Ramos (cell line): ENCODE measurements around the gene FXYD4.

Experiments used
- in situ Hi-C: fragments of 300-500 bp; cut with MboI; formaldehyde crosslinking; loops from one replicate; pipeline ENCODE4 v1.14.3; 2022; ENCODE audit warnings: low sequenced_read_pairs; ENCODE audit not compliant: unreplicated experiment

Gene FXYD4

GRCh38 chr10:43342279-43343125 lies 28.9 kb upstream of the FXYD4 start:
- in situ Hi-C loops: no loop called here

DNA sequence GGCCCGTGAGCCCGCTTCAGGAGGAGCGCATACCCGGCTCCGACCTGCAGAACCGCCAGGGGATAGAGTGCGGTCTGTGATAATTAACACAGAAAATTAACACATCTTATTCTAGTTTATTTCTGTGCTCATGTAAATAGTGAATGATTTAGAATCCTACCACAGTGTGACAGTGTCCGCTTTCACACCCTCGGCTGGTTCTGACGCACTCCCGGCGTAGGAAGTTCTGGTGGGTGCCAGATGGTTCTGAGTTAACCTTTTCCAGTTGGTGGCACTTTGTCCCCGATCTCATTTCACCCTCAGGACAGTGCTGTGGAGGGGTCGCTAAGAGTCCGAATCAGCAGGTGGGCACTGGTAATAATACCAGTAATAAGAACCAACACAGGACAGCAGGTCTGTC lies 28.3 kb upstream of the FXYD4 start:
- in situ Hi-C loops: no loop called here

GRCh38 chr10:43344051-43344450 lies 27.4 kb upstream of the FXYD4 start:
- in situ Hi-C loops: no loop called here

DNA sequence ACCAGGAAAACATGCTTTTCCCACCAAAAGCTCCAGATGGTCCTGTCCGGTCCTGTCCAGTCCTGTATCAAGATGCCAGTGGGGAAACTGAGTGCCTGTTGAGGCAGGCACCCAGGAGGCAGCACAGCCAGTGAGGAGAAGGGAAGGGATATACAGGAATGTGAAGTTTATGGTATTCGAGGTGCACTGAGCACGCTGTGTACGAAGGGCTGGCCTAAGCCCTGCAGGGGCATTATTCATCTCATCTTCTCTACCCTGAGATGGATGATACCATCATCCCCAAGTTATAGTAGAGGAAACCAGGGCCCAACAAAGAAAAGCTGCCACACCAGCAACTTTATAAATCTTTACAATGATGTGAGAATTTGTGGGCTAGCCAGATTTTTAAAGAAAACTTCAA lies 23.4 kb upstream of the FXYD4 start:
- in situ Hi-C loops: no loop called here

- in situ Hi-C loops: no loop called here
These were observed 22.7 kb upstream of the FXYD4 start for GRCh38 chr10:43348511-43349312.

GRCh38 chr10:43350156-43350555 lies 21.3 kb upstream of the FXYD4 start:
- in situ Hi-C loops: no loop called here

GRCh38 chr10:43350686-43351085 lies 20.8 kb upstream of the FXYD4 start:
- in situ Hi-C loops: no loop called here

- in situ Hi-C loops: no loop called here
These were observed 20.1 kb upstream of the FXYD4 start for GRCh38 chr10:43351301-43351700.

DNA sequence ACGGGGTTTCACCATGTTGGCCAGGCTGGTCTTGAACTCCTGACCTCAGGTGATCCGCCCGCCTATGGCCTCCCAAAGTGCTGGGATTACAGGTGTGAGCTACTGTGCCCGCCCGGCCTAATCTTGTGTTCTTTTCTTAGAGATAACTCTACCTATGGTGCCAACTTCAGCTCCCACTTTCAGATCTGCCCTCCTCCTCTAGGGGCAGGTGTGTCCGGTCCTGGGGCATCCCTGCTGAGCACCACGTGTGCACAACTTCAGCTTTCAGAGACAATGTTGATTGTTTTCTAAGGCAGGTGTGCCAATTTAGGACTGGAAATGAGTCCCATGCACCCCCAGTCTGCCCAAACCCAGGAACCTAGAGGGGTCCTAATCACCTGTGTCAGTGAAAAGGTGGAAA lies 18.5 kb upstream of the FXYD4 start:
- in situ Hi-C loops: no loop called here

DNA sequence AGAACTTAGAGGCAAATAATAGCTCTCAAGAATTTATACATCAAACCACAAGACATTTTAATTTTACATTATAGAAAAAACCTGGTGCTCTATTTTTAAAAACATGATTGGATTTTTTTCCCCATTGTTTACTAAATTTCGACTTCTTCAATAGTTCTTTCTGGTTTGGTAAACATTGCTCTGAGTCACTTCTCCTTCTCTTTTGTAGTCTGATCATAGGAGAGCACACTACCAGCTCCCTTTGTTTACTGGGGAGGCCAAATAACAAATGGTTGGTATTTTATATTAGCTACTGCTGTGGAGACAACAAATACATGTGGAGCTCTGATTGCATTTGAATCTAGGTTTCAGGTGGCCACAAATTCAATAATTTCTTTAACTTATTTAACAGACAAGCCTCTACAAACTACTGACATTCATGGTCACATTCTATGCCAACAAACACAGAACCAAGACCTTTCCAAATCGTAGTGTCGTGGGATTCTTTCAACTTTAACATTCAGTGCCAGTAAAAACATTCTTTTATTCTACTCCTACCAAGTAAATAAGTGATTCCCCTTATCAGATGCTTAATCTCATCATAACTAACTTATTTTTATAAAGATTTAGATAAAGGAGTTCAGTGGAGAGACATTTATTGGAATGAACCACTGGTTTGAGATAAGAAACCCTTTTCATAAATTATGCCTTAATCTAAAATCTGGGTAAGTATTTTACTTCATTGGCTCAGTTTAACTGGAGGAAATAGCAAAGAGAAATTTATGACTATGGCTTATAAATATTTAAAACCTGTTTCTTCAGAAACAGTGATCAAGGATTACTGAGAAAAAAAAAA lies 17.7 kb upstream of the FXYD4 start:
- in situ Hi-C loops: no loop called here

- in situ Hi-C loops: no loop called here
These were observed 17.2 kb upstream of the FXYD4 start for GRCh38 chr10:43354330-43354635.

DNA sequence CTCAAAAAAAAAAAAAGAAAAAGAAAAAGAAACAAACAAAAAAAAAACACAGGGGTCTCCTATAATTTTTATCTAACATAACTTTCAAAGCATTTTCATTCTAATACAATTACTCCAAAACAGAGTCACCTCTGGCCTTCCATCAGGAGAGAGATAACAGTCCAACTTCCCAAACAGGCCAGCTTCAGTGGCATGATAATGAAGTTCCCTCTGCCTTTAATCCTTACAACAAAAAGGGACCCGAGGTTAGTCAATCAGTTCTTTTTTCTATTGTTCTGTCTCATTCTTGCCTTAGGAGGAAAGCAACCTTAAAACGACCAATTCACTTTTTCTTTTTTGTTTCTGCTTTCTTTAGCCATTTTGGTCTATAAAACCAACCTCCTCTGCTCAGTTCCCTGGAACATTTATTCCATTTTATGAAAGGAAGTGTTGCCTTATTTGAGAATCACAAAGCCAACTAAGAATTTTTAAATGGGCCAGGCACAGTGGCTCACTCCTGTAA lies 16.5 kb upstream of the FXYD4 start:
- in situ Hi-C loops: no loop called here

GRCh38 chr10:43355749-43356371 lies 15.6 kb upstream of the FXYD4 start:
- in situ Hi-C loops: no loop called here

DNA sequence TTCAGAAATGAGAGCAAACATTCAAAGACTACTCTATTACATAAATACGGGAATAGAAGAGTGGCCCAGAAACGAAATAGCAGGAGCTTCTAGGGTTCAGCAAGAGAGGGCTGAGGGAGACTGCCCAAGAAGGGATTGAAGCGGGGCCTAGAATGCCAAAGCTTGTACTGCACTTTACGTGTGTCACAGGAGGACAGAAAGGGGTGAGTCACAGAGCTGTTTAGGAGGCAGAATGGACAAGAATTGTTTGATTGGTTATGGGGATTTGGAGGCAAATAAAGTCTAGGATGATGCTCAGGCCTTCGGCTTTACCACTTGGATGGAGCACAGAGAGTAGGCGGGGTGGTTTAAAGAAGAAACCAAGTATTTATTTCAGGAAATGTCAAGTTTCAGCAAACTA lies 11.3 kb upstream of the FXYD4 start:
- in situ Hi-C loops: no loop called here

DNA sequence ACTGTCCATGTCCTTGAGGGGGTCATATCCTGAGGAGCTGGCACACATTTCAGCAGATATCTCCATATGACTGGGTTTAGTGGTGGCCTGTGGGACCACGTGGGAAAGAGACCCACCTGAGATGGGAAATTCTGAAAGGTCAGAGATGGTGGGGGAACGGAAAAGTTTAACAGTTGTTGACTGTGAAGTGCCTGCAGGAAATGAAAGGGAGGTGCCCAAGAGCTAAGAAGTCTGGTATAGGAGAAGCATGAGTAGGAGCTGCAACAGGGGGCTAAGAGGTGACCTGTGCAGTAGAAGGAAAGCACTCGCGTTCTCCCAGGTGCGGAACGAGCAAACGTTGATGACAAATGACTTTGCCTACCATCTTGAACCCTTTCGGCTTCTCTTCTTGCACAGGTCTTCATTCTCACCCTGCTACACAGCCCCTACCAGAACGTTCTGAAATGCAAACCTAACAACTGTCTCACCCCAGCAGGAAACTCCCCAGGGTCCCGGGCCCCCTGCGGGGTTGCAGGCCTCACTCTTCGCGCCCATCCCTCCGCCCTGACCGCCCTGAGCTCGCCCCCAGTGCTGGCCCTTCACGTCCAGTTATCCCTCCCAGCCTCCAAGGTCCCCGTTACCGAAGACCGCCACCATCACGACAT lies 9.8 kb upstream of the FXYD4 start:
- in situ Hi-C loops: no loop called here

DNA sequence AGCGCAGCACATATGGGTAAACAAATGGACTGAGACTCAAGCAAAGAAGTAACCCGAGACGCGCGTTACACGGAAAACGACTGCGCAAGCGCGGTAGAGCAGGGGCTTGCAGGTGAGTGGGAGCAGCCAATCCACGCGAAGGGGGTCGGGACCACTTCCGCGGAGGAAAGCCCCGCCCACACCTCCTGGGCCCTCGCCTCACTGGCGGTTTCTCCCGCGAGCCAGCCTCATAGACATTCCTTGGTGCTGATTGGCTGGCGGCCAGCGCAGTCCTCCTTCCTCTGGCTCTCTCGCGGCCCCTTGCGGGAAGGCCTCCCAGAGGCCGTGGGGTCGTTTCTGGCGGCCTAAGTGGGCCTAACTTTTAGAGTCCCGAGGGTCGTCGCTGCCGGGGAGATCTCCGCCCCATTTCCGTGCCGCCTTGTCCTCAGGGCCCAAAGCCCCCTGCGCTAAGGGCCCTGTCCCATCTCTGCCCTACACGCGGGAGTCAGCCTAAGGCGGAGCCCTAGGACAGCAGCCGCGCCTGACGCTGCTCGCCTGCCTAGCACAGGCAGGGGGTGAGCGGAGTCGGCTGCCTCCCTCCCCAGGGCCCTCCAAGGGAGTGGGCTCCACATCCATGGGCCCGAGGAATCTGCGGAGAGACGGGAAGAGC lies 9.1 kb upstream of the FXYD4 start:
- in situ Hi-C loops: no loop called here

GRCh38 chr10:43365001-43365400 lies 6.4 kb upstream of the FXYD4 start:
- in situ Hi-C loops: no loop called here

DNA sequence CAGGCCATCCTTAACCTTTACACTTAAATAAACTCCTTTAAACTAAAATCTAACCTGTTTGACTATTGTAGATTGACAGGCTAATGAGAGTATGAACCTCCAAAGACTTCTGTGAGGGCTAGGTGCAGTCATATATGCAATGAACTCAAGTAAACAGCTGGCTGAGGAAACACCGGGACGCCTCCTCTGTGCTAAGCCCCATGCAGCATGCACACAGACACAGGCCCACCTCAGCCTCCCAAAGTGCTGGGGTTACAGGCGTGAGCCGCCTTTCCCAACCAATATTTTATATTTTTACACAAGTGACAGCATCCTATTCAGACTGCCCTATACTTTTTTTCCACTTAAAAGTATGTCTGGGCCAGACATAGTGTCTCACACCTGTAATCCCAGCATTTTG lies 1.5 kb upstream of the FXYD4 start:
- in situ Hi-C loops: no loop called here

DNA sequence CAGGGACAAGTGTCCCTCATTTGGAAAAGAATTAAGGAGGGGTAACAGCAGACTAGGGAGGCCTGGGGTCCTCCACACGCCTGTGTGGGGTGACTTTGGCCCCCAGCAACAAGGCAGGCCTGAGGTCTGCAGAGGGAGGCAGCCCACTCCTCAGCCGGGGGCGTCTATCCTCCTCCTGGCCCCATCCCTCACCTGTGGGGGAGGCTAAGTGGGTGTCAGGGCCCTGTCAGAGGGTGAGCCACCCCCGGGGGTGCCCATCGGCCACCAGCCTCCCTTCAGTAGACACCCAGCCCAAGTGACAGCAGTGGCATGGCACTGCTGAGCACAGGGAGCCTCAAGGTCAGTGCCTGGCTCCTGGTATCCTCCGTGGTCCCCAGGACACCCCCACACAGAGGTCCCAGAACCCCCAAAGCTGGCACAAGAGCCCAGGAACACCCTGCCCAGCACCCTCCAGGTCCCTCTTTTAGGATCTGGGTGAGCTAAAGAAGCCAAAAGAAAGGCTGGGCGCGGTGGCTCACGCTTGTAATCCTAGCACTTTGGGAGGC lies 693 bp upstream of the FXYD4 start:
- in situ Hi-C loops: no loop called here
